HepG2 (cell line): ENCODE data around the gene GJA10. TPM values are rescaled to one million over a fixed set of nuclear protein-coding genes. Genes with fewer than 3 reads are reported as not detected.

Experiments used
- GATAD1 ChIP-seq: IDR thresholded peaks from 2 replicates; pipeline ENCODE4 v1.6.1; 2016; ENCODE audit warnings: missing genetic modification reagents, missing compliant biosample characterization
- MZF1 ChIP-seq: sonication (generic); formaldehyde crosslinking; IDR thresholded peaks from 2 replicates; pipeline ENCODE4 v1.8.1; 2023; ENCODE audit warnings: mild to moderate bottlenecking, missing genetic modification reagents, borderline replicate concordance
- TFDP1 ChIP-seq: IDR thresholded peaks from 2 replicates; pipeline ENCODE4 v1.6.1; 2016; ENCODE audit warnings: missing compliant biosample characterization, missing genetic modification reagents, borderline replicate concordance
- ZBTB20 ChIP-seq: sonication (generic); formaldehyde crosslinking; IDR thresholded peaks from 2 replicates; pipeline ENCODE4 v1.8.1; 2023; ENCODE audit warnings: missing genetic modification reagents, low read depth, mild to moderate bottlenecking, borderline replicate concordance
- ZFP36L2 ChIP-seq: sonication (generic); formaldehyde crosslinking; IDR thresholded peaks from 2 replicates; pipeline ENCODE4 v1.4.0; 2020; ENCODE audit warnings: missing genetic modification reagents
- ZNF616 ChIP-seq: sonication (generic); formaldehyde crosslinking; IDR thresholded peaks from 2 replicates; pipeline ENCODE4 v1.5.0; 2020; ENCODE audit warnings: low read depth, mild to moderate bottlenecking, missing genetic modification reagents
- polyA plus RNA-seq, 8 experiments: library from polyadenylated mRNA; depleted of rRNA in 3 of 8; stranded (reverse) in 7 of 8; unstranded in 1 of 8; fragments of >200 nt; fragmentation: Illumina TruSeq in 4 of 8; extraction: Trizol in 4 of 8; gene quantifications; 2 replicates each; pipeline versions ENCODE4 v1.2.1 to v1.2.3, GENCODE V29; 2011 to 2016; ENCODE audit warnings: low read depth in 4 of 8, missing spikeins in 1 of 8, mixed read lengths in 1 of 8; ENCODE audit not compliant: insufficient read depth in 1 of 8
- total RNA-seq, 5 experiments: library from RNA; depleted of rRNA; stranded (reverse); fragments of >200 nt; fragmentation: Illumina TruSeq; extraction: Trizol; gene quantifications; 2 replicates each; pipeline ENCODE4 v1.2.3, GENCODE V29; 2016; ENCODE audit warnings: low read depth in 1 of 5
- TF ChIP-seq, protein P1 (sequence below): sonication (generic); formaldehyde crosslinking; IDR thresholded peaks from 2 replicates; pipeline ENCODE4 v1.4.0; 2020; ENCODE audit warnings: missing genetic modification reagents
- TF ChIP-seq, protein P2 (sequence below): sonication (generic); formaldehyde crosslinking; IDR thresholded peaks from 2 replicates; pipeline ENCODE4 v1.4.0; 2020; ENCODE audit warnings: missing genetic modification reagents
- TF ChIP-seq, protein P3 (sequence below): sonication (generic); formaldehyde crosslinking; IDR thresholded peaks from 2 replicates; pipeline ENCODE4 v1.4.0; 2020; ENCODE audit warnings: missing genetic modification reagents

The GJA10 gene
- total and polyA plus RNA-seq, 2 of the 13 experiments (the other 11 are each of a cell fraction or from before 2014, with no cell fraction given), result not detected

DNA sequence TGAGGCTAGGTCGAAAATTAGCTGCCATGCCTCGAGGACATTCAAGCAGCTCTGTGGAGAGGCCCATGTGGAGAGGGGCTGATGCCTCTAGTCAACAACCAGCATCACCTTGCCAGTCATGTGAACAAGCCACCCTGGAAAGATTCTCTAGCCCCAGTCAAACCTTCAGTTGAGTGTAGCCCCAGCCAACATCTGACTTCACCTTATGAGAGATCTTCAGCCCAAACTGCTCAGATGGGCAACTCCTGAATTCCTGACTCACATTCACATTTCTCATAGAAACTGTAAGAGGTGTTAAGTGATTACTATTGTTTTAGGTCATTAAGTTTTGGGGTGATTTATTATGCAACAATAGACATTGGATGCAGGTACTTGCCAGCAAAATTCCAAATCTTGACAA is 44.9 kb downstream of the GJA10 start (continued):
- TF ChIP-seq, protein P1, sequence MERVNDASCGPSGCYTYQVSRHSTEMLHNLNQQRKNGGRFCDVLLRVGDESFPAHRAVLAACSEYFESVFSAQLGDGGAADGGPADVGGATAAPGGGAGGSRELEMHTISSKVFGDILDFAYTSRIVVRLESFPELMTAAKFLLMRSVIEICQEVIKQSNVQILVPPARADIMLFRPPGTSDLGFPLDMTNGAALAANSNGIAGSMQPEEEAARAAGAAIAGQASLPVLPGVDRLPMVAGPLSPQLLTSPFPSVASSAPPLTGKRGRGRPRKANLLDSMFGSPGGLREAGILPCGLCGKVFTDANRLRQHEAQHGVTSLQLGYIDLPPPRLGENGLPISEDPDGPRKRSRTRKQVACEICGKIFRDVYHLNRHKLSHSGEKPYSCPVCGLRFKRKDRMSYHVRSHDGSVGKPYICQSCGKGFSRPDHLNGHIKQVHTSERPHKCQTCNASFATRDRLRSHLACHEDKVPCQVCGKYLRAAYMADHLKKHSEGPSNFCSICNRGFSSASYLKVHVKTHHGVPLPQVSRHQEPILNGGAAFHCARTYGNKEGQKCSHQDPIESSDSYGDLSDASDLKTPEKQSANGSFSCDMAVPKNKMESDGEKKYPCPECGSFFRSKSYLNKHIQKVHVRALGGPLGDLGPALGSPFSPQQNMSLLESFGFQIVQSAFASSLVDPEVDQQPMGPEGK (CRISPR knock-in tag), result no peak
- no peak for TF ChIP-seq MZF1
- TF ChIP-seq, protein P2, sequence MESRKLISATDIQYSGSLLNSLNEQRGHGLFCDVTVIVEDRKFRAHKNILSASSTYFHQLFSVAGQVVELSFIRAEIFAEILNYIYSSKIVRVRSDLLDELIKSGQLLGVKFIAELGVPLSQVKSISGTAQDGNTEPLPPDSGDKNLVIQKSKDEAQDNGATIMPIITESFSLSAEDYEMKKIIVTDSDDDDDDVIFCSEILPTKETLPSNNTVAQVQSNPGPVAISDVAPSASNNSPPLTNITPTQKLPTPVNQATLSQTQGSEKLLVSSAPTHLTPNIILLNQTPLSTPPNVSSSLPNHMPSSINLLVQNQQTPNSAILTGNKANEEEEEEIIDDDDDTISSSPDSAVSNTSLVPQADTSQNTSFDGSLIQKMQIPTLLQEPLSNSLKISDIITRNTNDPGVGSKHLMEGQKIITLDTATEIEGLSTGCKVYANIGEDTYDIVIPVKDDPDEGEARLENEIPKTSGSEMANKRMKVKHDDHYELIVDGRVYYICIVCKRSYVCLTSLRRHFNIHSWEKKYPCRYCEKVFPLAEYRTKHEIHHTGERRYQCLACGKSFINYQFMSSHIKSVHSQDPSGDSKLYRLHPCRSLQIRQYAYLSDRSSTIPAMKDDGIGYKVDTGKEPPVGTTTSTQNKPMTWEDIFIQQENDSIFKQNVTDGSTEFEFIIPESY, result no peak
- no peak for TF ChIP-seq TFDP1 (CRISPR knock-in tag)
- TF ChIP-seq GATAD1, result no peak
- no peak for TF ChIP-seq ZFP36L2 (CRISPR knock-in tag)
- no peak for TF ChIP-seq ZNF616 (CRISPR knock-in tag)
- TF ChIP-seq, protein P3, sequence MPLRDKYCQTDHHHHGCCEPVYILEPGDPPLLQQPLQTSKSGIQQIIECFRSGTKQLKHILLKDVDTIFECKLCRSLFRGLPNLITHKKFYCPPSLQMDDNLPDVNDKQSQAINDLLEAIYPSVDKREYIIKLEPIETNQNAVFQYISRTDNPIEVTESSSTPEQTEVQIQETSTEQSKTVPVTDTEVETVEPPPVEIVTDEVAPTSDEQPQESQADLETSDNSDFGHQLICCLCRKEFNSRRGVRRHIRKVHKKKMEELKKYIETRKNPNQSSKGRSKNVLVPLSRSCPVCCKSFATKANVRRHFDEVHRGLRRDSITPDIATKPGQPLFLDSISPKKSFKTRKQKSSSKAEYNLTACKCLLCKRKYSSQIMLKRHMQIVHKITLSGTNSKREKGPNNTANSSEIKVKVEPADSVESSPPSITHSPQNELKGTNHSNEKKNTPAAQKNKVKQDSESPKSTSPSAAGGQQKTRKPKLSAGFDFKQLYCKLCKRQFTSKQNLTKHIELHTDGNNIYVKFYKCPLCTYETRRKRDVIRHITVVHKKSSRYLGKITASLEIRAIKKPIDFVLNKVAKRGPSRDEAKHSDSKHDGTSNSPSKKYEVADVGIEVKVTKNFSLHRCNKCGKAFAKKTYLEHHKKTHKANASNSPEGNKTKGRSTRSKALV (CRISPR knock-in tag), result no peak
- TF ChIP-seq ZBTB20 (CRISPR knock-in tag), result no peak
- TF ChIP-seq, all 625 proteins: peak for 0
